Activated T-helper 17 cell treated with anti-CD3 and anti-CD28 coated beads, Interleukin-2, amount 50 U/mL, for 72 hours (primary cell): ENCODE results near the gene APCDD1L. TPM values are rescaled to one million over a fixed set of nuclear protein-coding genes. Genes with fewer than 3 reads are reported as not detected.
"Not testable (repeated sequence)": the region's sequence is repeated elsewhere in the genome, so short reads cannot be mapped to it uniquely, and the experiment has no call there.

ENCODE experiments used
- ATAC-seq: fragments of 150-1000 bp; cut with Tn5 transposase; replicated peaks from 2 replicates; pipeline ENCODE4 v1.10.0; 2021; ENCODE audit warnings: mild to moderate bottlenecking, moderate library complexity
- H3K27ac Mint-ChIP-seq: one replicate; pipeline ENCODE4 v1.8.0; 2022; ENCODE audit warnings: mixed read lengths
- H3K27me3 Mint-ChIP-seq: one replicate; pipeline ENCODE4 v1.8.0; 2022; ENCODE audit warnings: mixed read lengths
- H3K36me3 Mint-ChIP-seq: one replicate; pipeline ENCODE4 v1.8.0; 2022; ENCODE audit warnings: low read depth, mild to moderate bottlenecking, mixed read lengths
- H3K4me1 Mint-ChIP-seq: one replicate; pipeline ENCODE4 v1.8.0; 2022; ENCODE audit warnings: mixed read lengths
- H3K4me3 Mint-ChIP-seq: one replicate; pipeline ENCODE4 v1.8.0; 2022; ENCODE audit warnings: mild to moderate bottlenecking, mixed read lengths
- H3K9me3 Mint-ChIP-seq: one replicate; pipeline ENCODE4 v1.8.0; 2022; ENCODE audit warnings: mixed read lengths
- total RNA-seq, 2 donors: library from RNA; stranded (reverse); gene quantifications; one replicate each; pipeline ENCODE4 v1.2.3, GENCODE V29; 2022

APCDD1L gene
- total RNA-seq, 2 donors from 2014 or later = not detected

GRCh38 chr20:58513580-58514285 lies 1.5 kb downstream of the APCDD1L start:
- Mint-ChIP-seq H3K27me3 (peaks cover 36% of the 10 kb centered on the region), H3K9me3 (no peaks in the 10 kb centered on the region), H3K4me1 (no peaks in the 10 kb centered on the region), H3K27ac (no peak overlapping the region), H3K4me3 (no peak overlapping the region), H3K36me3 (no peaks in the 10 kb centered on the region)
- ATAC-seq = no peak

DNA sequence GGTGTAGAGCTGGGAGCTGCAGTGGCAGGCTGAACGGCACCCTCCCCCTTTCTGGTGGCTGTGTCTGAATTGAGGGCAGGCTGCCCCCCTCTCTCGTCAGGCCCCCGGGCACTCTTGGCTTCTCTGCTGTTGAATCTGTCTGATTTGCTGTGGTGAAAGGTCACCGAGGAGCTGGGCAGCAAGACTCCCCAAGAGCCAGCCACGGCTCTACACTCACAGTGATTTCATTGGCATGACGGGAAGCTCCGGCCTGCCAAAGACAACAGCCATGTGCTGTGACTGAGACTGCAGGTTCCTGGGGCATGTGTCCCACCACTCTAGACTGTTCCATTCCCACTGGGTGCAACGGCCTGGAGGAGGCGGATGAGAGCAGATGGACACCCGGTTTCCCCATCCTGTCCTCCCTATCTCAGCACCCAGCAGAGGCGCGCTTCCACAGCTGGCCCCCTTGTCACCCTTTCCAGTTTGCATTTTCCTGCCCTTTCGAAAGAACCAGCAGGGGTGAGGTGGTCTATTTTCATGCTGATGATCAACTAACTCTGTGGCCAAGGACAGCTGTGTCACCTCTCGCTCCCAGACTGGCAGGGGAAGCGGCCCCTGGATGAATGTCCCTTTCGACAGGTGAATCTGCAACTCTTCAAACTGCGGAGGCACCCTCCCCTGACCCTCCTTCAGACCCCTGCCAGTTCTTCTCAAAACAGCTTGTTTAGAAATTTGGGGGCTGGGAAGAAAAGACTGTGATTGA lies 2.2 kb downstream of the APCDD1L start:
- no peak for ATAC-seq
- Mint-ChIP-seq H3K4me3 (no peak overlapping the region), H3K27me3 (peaks cover 35% of the 10 kb centered on the region), H3K36me3 (no peaks in the 10 kb centered on the region), H3K9me3 (no peaks in the 10 kb centered on the region), H3K27ac (no peak overlapping the region), H3K4me1 (no peaks in the 10 kb centered on the region)

DNA sequence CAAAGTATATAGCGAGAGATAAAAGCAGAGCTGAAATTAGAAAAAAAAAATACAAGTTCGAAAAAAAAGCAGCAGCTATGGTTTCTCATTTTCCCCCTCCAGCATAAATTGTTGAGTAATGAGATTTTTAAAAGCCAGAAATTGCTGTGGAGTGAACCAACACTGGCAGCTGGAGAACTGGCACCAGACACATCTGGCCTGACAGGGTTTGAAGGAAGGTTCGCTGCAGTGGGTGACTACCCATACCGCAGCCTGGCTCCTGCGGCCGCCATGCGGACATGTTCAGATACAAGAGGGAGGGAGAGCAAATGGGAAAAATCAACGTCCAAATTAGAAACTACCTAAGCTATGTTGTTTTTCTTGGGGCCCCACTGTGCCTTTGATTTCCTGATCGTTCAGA lies 3.3 kb downstream of the APCDD1L start:
- Mint-ChIP-seq H3K27me3 (peaks cover 25% of the 10 kb centered on the region), H3K9me3 (no peaks in the 10 kb centered on the region), H3K36me3 (no peaks in the 10 kb centered on the region), H3K4me1 (no peaks in the 10 kb centered on the region), H3K27ac (no peak overlapping the region), H3K4me3 (no peak overlapping the region)
- ATAC-seq = no peak

- no peaks in the 10 kb centered on the region for H3K4me1 Mint-ChIP-seq
- no peaks in the 10 kb centered on the region for H3K36me3 Mint-ChIP-seq
- H3K9me3 Mint-ChIP-seq = peaks cover 4% of the 10 kb centered on the region
- peaks cover 24% of the 10 kb centered on the region for H3K27me3 Mint-ChIP-seq
- no peak overlapping the region for H3K27ac Mint-ChIP-seq
- no peak for ATAC-seq
- H3K4me3 Mint-ChIP-seq = no peak overlapping the region
Observed at GRCh38 chr20:58511364-58511763, 3.8 kb downstream of the APCDD1L start.

- H3K36me3 Mint-ChIP-seq = no peaks in the 10 kb centered on the region
- no peak overlapping the region for H3K4me3 Mint-ChIP-seq
- peaks cover 24% of the 10 kb centered on the region for H3K27me3 Mint-ChIP-seq
Observed at GRCh38 chr20:58510921-58511320, 4.3 kb downstream of the APCDD1L start.

DNA sequence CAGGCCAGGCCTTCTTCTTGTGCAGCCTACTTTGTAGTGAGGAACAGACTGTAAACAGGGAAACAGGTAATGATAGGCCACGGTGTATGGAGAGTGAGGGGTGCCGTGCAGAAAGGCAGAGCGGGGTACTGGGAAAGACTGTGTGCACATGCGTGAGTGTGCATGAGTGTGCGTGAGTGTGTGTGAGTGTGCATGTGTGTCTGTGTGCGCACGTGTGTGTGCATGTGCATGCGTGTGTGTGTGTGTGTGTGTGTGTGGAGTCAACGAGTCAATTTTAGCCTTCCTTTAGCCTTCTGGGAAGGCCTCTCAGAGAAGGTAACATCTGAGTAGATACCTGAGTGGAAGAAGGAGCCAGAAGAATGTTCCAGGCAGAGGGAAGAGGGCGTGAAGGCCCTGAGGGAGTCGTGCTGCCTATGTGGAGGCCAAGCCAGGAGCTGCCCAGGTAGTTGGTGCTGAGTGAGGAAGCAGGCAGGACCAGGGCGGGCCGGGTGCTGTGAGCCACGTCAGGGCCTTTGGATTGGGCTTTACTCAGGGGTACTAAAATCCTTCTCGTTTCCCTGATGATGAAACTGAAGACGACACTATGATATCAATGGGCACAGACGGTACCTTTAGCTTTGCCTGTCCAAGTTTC lies 6.3 kb downstream of the APCDD1L start:
- no peak overlapping the region for H3K27ac Mint-ChIP-seq
- peaks cover 11% of the 10 kb centered on the region for H3K9me3 Mint-ChIP-seq
- peaks cover 21% of the 10 kb centered on the region for H3K27me3 Mint-ChIP-seq
- ATAC-seq = no peak
- no peak overlapping the region for H3K4me3 Mint-ChIP-seq
- no peaks in the 10 kb centered on the region for H3K36me3 Mint-ChIP-seq
- no peaks in the 10 kb centered on the region for H3K4me1 Mint-ChIP-seq

More at GRCh38 chr20:58510921-58511320, 4.3 kb downstream of the APCDD1L start:
- no peak for ATAC-seq
- H3K27ac Mint-ChIP-seq = no peak overlapping the region
- no peaks in the 10 kb centered on the region for H3K4me1 Mint-ChIP-seq
- peaks cover 7% of the 10 kb centered on the region for H3K9me3 Mint-ChIP-seq

- not testable (repeated sequence) for H3K4me3 Mint-ChIP-seq, ATAC-seq, H3K27ac Mint-ChIP-seq, H3K4me1 Mint-ChIP-seq, H3K36me3 Mint-ChIP-seq
- Mint-ChIP-seq H3K27me3 (peaks cover 10% of the 10 kb centered on the region), H3K9me3 (peaks cover 16% of the 10 kb centered on the region)
Observed at GRCh38 chr20:58506999-58507398, 8.2 kb downstream of the APCDD1L start.

DNA sequence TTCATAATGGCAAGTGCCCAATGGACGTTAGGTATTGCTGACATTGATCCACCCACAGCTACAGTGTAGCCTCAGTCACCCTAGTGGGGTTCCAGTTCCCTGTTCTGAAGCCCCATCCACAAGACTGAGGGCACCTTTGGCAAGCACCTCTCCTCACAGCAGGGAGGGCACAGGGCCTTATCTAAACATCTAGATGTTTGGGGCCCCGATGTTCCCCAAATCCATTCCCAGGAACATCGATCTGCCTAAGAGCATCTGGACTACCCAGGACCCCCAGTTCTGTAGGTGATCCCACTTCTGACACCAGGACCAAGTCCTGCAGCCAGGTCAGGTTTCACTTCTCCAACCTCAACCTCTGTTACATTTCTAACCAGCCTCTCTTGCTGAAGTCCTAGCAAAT lies 10.6 kb downstream of the APCDD1L start:
- Mint-ChIP-seq H3K36me3 (no peaks in the 10 kb centered on the region), H3K27ac (no peak overlapping the region), H3K9me3 (peaks cover 16% of the 10 kb centered on the region), H3K4me3 (no peak overlapping the region), H3K4me1 (no peaks in the 10 kb centered on the region), H3K27me3 (peaks cover 9% of the 10 kb centered on the region)
- ATAC-seq = no peak

DNA sequence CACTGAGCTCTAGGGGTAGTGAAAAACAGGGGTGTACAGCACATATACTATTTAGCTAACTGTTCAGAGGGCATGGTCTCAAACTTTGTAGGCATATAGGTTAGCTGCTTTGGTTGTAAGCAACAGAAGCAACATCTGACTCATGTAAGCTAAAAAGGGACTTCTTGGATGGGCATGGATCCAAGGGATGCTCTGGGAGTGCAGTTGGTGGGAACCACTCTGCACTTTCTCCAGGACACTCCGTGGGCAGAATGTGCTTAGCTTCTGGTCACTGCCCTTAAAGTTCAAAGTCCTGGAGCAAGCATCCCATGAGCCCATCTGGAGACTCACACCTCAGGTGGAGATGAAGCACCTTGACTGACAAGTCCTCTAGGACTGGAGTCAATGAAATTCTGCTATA lies 11.5 kb downstream of the APCDD1L start:
- Mint-ChIP-seq H3K9me3 (peaks cover 16% of the 10 kb centered on the region), H3K4me1 (no peaks in the 10 kb centered on the region), H3K4me3 (no peak overlapping the region), H3K36me3 (no peaks in the 10 kb centered on the region), H3K27ac (no peak overlapping the region), H3K27me3 (peaks cover 12% of the 10 kb centered on the region)
- no peak for ATAC-seq

DNA sequence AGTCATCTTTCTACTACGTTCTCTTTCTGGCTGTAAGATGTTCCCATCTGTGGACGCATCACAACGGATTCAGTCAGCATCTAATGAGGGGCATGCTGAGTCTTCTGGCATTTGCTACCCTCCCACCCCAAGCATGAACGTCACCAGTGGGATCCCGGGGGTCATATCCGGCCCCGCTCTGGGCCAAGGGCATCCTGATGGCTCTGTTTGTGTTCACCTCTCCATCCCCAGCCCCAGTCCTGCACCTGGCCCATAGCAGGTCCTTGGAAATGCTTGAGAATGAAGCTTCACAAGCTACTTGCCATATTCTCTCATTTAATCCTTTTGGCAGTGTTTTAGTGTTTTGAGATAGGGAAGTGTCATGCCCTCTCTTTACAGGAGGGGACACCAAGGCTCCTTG lies 14.9 kb downstream of the APCDD1L start:
- Mint-ChIP-seq H3K9me3 (peaks cover 5% of the 10 kb centered on the region), H3K4me1 (no peaks in the 10 kb centered on the region), H3K27ac (no peak overlapping the region), H3K27me3 (peaks cover 6% of the 10 kb centered on the region), H3K4me3 (no peak overlapping the region), H3K36me3 (no peaks in the 10 kb centered on the region)
- ATAC-seq = no peak

DNA sequence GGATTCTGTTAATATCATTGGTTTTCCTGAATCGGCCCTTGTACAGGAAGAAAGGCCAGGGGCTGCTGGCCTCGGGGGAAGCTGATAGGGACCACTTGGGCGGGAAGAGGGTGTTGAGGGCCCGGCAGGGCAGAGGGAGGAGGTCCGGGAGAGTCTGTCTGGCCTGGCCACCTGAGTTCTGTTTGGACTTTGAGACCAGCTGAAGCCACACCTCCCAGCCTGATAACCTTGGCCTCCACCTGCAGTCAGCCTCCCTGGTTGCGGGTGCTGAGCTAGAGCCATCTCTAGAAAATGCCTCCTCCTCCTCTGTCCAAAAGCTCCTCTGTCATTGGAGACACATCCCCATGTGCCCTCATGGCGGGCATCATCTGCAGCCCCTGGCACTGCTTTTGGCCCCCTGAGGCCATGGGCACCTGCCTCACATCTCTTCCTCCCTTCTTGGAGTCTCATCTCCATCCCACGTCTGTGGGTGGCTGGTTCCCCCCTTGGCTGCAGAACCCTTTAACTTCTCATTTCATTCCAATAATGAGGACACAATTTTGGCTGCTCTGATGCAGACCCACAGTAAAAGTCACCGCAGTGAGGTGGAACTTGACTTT lies 16.6 kb downstream of the APCDD1L start:
- H3K27me3 Mint-ChIP-seq = peaks cover 6% of the 10 kb centered on the region
- ATAC-seq = no peak
- H3K36me3 Mint-ChIP-seq = no peaks in the 10 kb centered on the region
- no peak overlapping the region for H3K4me3 Mint-ChIP-seq
- no peaks in the 10 kb centered on the region for H3K4me1 Mint-ChIP-seq
- peaks cover 2% of the 10 kb centered on the region for H3K9me3 Mint-ChIP-seq
- no peak overlapping the region for H3K27ac Mint-ChIP-seq

DNA sequence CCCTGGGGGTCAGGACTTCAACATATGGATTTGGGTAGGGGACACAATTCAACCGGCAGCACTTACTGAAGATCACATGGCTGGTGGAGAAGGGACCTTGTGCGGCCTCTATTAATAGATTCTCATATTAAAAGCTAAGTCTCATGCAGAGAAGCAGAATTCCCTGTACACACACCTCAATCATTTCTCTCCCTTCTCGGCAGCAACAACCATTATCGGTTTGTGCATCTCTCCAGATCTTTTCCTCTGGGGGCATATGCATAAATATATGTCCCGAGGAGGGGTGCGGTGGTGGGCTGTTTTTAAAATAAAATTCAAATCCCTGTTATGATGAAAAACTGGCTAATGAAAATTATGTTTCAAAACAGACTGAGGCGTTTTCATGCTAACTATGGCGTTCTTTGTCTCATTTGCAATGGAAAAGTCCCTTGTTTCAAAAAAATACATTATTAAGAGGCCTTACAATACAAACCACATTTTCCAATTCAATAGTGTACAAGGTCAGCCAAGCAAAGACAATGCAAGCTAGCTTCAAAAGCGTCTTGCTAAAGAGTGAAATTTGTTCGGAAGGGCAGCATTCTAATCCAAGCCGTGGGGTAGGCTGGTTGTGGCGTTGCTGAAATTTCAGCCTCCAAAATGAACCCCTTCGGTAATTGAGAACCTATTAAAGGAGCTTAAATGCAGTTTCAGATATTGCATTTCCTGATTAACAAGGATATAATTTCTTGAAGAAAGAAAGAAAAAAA lies 17.3 kb downstream of the APCDD1L start:
- ATAC-seq = no peak
- no peak overlapping the region for H3K27ac Mint-ChIP-seq
- no peaks in the 10 kb centered on the region for H3K9me3 Mint-ChIP-seq
- peaks cover 6% of the 10 kb centered on the region for H3K27me3 Mint-ChIP-seq
- H3K4me3 Mint-ChIP-seq = no peak overlapping the region
- H3K36me3 Mint-ChIP-seq = no peaks in the 10 kb centered on the region
- H3K4me1 Mint-ChIP-seq = peaks cover 4% of the 10 kb centered on the region

- Mint-ChIP-seq H3K4me3 (no peak overlapping the region), H3K27ac (no peak overlapping the region), H3K36me3 (no peaks in the 10 kb centered on the region), H3K9me3 (no peaks in the 10 kb centered on the region), H3K27me3 (peaks cover 6% of the 10 kb centered on the region), H3K4me1 (peaks cover 4% of the 10 kb centered on the region)
- ATAC-seq = no peak
Observed at GRCh38 chr20:58497076-58497641, 18.0 kb downstream of the APCDD1L start.

DNA sequence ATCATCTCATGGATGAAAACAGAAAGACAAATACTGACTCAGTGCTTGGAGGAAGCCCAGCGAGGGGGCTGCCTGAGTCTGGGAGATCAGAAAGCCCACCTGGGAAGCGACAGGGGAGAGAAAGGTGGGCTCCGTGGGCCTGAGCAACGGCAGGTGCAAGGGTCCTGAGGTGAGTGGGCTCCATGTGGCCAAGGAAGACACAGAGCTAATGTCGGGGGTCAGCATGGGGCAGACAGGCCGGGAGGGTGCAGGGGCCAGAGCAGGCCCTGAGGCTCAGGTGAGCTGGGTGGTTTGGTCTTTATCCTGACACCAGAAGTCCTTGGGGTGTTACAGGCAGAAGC lies 18.8 kb downstream of the APCDD1L start:
- no peak for ATAC-seq
- Mint-ChIP-seq H3K9me3 (no peaks in the 10 kb centered on the region), H3K4me3 (no peak overlapping the region)

More for the DNA sequence above, 18.8 kb downstream of the APCDD1L start:
- no peaks in the 10 kb centered on the region for H3K36me3 Mint-ChIP-seq
- no peak overlapping the region for H3K27ac Mint-ChIP-seq
- H3K4me1 Mint-ChIP-seq = peaks cover 4% of the 10 kb centered on the region
- peaks cover 6% of the 10 kb centered on the region for H3K27me3 Mint-ChIP-seq
